DOHH2 (cell line): Measurements from ENCODE around the gene SLCO3A1.

Source experiments
- H3F3A ChIP-seq: fragments of 200-600 bp; sonication (generic), shearing (Covaris generic); 2 replicates; pipeline ENCODE4 v1.6.0; 2016; ENCODE audit warnings: antibody characterized with exemption, mild to moderate bottlenecking; ENCODE audit not compliant: control insufficient read depth, insufficient read depth
- H3K27ac ChIP-seq: fragments of 200-600 bp; sonication (generic); 2 replicates; pipeline ENCODE4 v1.5.1; 2014; ENCODE audit warnings: low read depth, mild to moderate bottlenecking, low read length, moderate library complexity
- H3K27me3 ChIP-seq: fragments of 200-600 bp; sonication (generic); 2 replicates; pipeline ENCODE4 v1.6.1; 2014; ENCODE audit warnings: mild to moderate bottlenecking, low read length, mixed read lengths; ENCODE audit not compliant: control insufficient read depth
- H3K36me3 ChIP-seq: fragments of 200-600 bp; sonication (generic); 2 replicates; pipeline ENCODE4 v1.6.1; 2014; ENCODE audit warnings: mild to moderate bottlenecking, low read length, moderate library complexity, mixed read lengths; ENCODE audit not compliant: control insufficient read depth
- H3K4me1 ChIP-seq: fragments of 200-600 bp; sonication (generic); 2 replicates; pipeline ENCODE4 v1.6.1; 2014; ENCODE audit warnings: mild to moderate bottlenecking, low read length, mixed read lengths; ENCODE audit not compliant: control insufficient read depth
- H3K4me2 ChIP-seq: fragments of 200-600 bp; sonication (generic); 2 replicates; pipeline ENCODE4 v1.6.0; 2014; ENCODE audit warnings: mild to moderate bottlenecking, low read length, moderate library complexity
- H3K4me3 ChIP-seq: fragments of 200-600 bp; sonication (generic); 2 replicates; pipeline ENCODE4 v1.5.1; 2014; ENCODE audit warnings: mild to moderate bottlenecking, low read length, mixed read lengths
- H3K79me2 ChIP-seq: fragments of 200-600 bp; sonication (generic); 2 replicates; pipeline ENCODE4 v1.6.1; 2014; ENCODE audit warnings: mild to moderate bottlenecking, low read length, mixed read lengths; ENCODE audit not compliant: control insufficient read depth
- H3K9me2 ChIP-seq: fragments of 200-600 bp; sonication (generic); replicated peaks from 2 replicates; pipeline ENCODE4 v1.6.1; 2014; ENCODE audit warnings: mild to moderate bottlenecking, low read length, mixed read lengths; ENCODE audit not compliant: control insufficient read depth
- H3K9me3 ChIP-seq: fragments of 200-600 bp; sonication (generic); 2 replicates; pipeline ENCODE4 v1.6.1; 2014; ENCODE audit warnings: antibody characterized with exemption, low read length, mixed read lengths; ENCODE audit not compliant: control insufficient read depth, insufficient read depth
- H4K20me1 ChIP-seq: fragments of 200-600 bp; sonication (generic); 2 replicates; pipeline ENCODE4 v1.6.0; 2014; ENCODE audit warnings: low read depth, mild to moderate bottlenecking, antibody characterized with exemption, low read length, moderate library complexity; ENCODE audit not compliant: control insufficient read depth, insufficient read depth
- EZH2phosphoT487 ChIP-seq: fragments of 200-600 bp; sonication (generic); IDR thresholded peaks from 2 replicates; pipeline ENCODE4 v1.6.1; 2017; ENCODE audit warnings: borderline replicate concordance, mild to moderate bottlenecking, antibody characterized with exemption, low read length, moderate library complexity, mixed read lengths
- TF ChIP-seq, protein P1 (sequence below): fragments of 200-600 bp; sonication (generic); IDR thresholded peaks from one replicate; pipeline ENCODE4 v1.5.1; 2014; ENCODE audit warnings: antibody characterized with exemption, mild to moderate bottlenecking, low read depth, low read length; ENCODE audit not compliant: poor library complexity, severe bottlenecking

The SLCO3A1 gene

DNA sequence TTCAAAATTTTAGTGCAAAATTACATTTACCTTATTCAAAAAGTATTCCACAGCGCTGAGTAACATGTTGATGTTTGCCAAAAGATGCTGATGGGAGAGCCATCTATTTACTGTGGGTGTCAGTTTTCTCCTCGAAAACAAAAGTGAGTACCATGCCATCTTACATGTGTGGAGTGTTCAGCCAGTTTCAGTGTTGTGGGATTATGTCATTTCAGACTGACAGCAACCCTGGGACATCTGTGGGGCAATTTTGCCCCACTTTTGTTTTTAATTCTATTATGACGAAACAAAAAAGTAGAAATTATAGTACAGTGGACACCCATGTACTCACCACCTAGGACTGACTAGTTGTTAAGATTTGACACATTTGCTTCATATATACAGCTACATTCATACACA is 19.6 kb downstream of the SLCO3A1 start:
- Histone ChIP-seq H3K27ac (no peak overlapping the region), H3K4me2 (no peak overlapping the region), H3K36me3 (no peaks in the 10 kb centered on the region), H4K20me1 (no peaks in the 10 kb centered on the region), H3F3A (no peaks in the 10 kb centered on the region), H3K79me2 (peaks cover 25% of the 10 kb centered on the region), H3K4me3 (no peak overlapping the region), H3K4me1 (no peaks in the 10 kb centered on the region), H3K27me3 (no peaks in the 10 kb centered on the region), H3K9me3 (no peaks in the 10 kb centered on the region), H3K9me2 (no peaks in the 10 kb centered on the region)
- TF ChIP-seq, protein P1, sequence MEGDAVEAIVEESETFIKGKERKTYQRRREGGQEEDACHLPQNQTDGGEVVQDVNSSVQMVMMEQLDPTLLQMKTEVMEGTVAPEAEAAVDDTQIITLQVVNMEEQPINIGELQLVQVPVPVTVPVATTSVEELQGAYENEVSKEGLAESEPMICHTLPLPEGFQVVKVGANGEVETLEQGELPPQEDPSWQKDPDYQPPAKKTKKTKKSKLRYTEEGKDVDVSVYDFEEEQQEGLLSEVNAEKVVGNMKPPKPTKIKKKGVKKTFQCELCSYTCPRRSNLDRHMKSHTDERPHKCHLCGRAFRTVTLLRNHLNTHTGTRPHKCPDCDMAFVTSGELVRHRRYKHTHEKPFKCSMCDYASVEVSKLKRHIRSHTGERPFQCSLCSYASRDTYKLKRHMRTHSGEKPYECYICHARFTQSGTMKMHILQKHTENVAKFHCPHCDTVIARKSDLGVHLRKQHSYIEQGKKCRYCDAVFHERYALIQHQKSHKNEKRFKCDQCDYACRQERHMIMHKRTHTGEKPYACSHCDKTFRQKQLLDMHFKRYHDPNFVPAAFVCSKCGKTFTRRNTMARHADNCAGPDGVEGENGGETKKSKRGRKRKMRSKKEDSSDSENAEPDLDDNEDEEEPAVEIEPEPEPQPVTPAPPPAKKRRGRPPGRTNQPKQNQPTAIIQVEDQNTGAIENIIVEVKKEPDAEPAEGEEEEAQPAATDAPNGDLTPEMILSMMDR: no peak
- TF ChIP-seq EZH2phosphoT487: no peak

DNA sequence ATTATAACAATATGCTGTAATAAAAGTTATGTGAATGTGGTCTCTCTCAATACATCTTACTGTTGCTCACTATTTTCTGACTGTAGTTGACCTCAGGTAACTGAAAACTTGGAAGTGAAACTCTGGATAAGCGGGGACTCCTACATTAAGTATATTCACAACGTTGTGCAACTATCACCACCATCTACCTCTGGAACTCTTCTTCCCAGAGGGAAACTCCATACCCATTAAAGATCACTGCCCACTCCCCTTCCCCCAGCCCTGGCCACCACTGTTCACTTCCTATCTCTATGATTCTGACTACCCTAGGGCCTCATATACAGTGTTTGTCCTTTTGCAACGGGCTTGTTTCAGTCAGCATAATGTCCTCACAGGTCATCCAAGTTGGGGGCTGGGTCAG is 20.7 kb downstream of the SLCO3A1 start:
- TF ChIP-seq, protein P1: no peak
- no peak for TF ChIP-seq EZH2phosphoT487
- no peaks in the 10 kb centered on the region for H3K4me1 ChIP-seq
- H3K27me3 ChIP-seq: no peaks in the 10 kb centered on the region
- no peaks in the 10 kb centered on the region for H4K20me1 ChIP-seq
- no peak overlapping the region for H3K27ac ChIP-seq
- H3K9me2 ChIP-seq: no peaks in the 10 kb centered on the region
- H3K4me2 ChIP-seq: no peak overlapping the region
- H3K9me3 ChIP-seq: no peaks in the 10 kb centered on the region
- H3K4me3 ChIP-seq: no peak overlapping the region
- H3K79me2 ChIP-seq: peaks cover 22% of the 10 kb centered on the region
- H3F3A ChIP-seq: no peaks in the 10 kb centered on the region
- H3K36me3 ChIP-seq: no peaks in the 10 kb centered on the region

DNA sequence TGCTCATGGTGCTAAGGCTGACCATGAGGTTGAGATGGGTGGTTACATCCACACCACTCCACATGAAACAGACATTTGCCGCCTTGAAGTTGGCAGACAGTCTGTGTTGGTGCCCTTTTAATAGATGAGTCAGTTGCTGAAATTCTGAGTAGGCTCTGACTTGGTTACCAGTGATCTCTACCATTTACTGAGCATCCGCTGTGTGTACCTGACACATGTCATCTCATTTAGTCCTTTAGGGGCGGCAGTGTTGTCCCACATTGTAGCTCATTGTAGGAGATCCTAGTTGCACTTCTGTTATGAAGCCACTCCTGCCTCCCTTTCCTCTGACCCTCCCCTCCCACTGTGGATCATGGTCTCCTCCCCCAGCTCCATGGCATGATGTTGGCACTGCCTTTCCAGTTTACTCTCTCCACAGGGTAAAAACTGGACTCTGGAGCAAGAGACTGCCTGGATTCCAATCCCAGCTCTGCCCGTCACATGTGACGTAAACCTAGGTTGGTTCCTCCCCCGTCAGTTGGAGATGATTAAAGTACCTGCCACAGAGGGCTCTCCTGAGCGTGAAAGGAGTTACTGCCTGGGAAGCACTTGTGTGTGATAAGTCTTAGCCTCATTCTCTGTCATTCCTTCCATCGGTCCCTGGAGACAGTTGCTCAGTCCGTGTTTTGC is 21.6 kb downstream of the SLCO3A1 start:
- H3K79me2 ChIP-seq: peaks cover 22% of the 10 kb centered on the region

More for the DNA sequence above, 21.6 kb downstream of the SLCO3A1 start:
- no peaks in the 10 kb centered on the region for H3F3A ChIP-seq
- no peak for TF ChIP-seq EZH2phosphoT487
- TF ChIP-seq, protein P1: no peak
- H3K4me1 ChIP-seq: no peaks in the 10 kb centered on the region
- no peaks in the 10 kb centered on the region for H4K20me1 ChIP-seq
- no peak overlapping the region for H3K27ac ChIP-seq
- H3K4me2 ChIP-seq: no peak overlapping the region
- no peaks in the 10 kb centered on the region for H3K9me3 ChIP-seq
- no peak overlapping the region for H3K4me3 ChIP-seq
- no peaks in the 10 kb centered on the region for H3K27me3 ChIP-seq
- no peaks in the 10 kb centered on the region for H3K9me2 ChIP-seq
- H3K36me3 ChIP-seq: no peaks in the 10 kb centered on the region
